Right ventricle myocardium inferior (tissue), 1 donor: ENCODE measurements around the gene NANOS2. TPM values are rescaled to one million over a fixed set of nuclear protein-coding genes. Genes with fewer than 3 reads are reported as not detected.

ENCODE experiments used
- ATAC-seq: fragments of 200-7000 bp; cut with Tn5 transposase; one replicate; pipeline ENCODE4 v1.9.1; 2020; ENCODE audit warnings: mild to moderate bottlenecking, moderate library complexity
- DNase-seq: peaks from one replicate; pipeline ENCODE4 v3.0.0; 2021; ENCODE audit errors: missing footprints
- intact Hi-C: fragments of 100-400 bp; cut with DNase I; formaldehyde crosslinking; loops from one replicate; pipeline ENCODE4 v1.11.0; 2022
- total RNA-seq: library from RNA; stranded (reverse); fragmentation: NEBNext Ultra II Directional; extraction: Animal tissue kit (Norgen Biotek cat#: 25700); gene quantifications from one replicate; pipeline ENCODE4 v1.2.1, GENCODE V29; 2021
- donor health status: DM: no; HTN: yes; CAD: no; lungs with severe emphysema.

Gene NANOS2
- total RNA-seq, 1 donor from 2014 or later: not detected

GRCh38 chr19:45934551-45935230 lies 20.1 kb upstream of the NANOS2 start:
- DNase-seq: no peak
- intact Hi-C loops: loop anchor here (10.0 kb wide), 1 partner anchor 60 kb away; the partner anchor contains the start of gene CCDC61
- ATAC-seq: no peak

DNA sequence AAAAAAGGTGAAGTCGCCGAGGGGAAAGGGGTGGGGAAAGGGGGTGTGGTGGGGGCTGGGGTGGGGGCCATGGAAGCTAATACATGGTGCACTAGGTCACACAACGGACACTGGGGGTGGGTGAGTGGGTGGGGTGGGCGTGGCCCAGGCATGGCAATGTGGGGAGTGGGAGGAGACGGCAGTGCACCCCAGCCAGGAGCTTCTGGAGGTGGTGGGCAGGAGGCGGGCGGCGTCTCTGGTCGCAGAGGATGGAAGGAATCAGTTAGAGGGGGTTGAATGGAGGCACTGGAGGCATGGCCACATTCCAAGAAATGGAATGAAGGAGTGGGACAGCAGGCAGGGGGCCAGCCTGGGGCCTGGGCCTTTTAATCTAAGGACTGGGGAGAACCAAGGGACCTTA lies 19.2 kb upstream of the NANOS2 start:
- ATAC-seq (no peak), DNase-seq (no peak)
- intact Hi-C loops: loop anchor here (10.0 kb wide), 1 partner anchor 61 kb away; the partner anchor contains the start of gene CCDC61

GRCh38 chr19:45931055-45931454 lies 16.5 kb upstream of the NANOS2 start:
- intact Hi-C loops: loop anchor here (10.0 kb wide), 1 partner anchor 64 kb away; the partner anchor contains the start of gene CCDC61
- ATAC-seq: no peak
- no peak for DNase-seq

- no peak for DNase-seq
- intact Hi-C loops: no loop called here
- ATAC-seq: no peak
These were observed 14.7 kb upstream of the NANOS2 start for GRCh38 chr19:45929247-45929646.

DNA sequence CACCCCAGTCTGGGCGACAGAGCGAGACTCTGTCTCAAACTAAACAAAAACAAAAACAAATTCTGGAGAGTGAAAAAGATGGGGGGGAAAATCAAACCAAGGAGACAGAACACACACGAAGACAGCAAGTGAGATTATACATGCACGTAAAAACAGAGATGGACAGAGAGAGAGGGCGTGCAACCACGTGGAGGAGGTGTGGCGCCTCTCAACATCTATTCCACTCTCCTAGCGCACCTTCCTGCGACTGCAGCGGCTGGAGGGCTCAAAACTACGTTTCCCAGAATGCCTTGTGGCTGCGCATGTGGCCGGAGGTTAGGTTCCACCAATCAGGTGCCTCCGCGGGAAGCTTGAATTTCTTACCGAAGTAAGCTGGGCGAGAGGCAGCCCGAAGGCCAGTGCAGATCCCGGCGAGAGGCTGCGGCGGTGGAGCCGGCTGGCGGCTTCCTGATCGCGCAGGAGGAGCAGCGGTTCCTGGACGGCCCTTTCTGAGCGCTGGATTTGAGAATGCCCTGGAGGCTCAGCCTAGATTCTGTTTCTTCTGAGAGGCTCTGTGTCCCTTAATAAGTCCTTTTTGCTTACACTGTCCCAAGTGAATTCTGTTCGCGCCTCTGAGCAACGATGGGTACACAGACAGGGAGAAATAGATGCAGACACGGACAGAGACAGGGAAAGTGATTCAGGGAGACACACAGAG lies 13.1 kb upstream of the NANOS2 start:
- DNase-seq (peak; percentile 90), ATAC-seq (peak; percentile 83)
- intact Hi-C loops: no loop called here

GRCh38 chr19:45924891-45925447 lies 10.4 kb upstream of the NANOS2 start:
- no peak for ATAC-seq
- DNase-seq: no peak
- intact Hi-C loops: no loop called here

DNA sequence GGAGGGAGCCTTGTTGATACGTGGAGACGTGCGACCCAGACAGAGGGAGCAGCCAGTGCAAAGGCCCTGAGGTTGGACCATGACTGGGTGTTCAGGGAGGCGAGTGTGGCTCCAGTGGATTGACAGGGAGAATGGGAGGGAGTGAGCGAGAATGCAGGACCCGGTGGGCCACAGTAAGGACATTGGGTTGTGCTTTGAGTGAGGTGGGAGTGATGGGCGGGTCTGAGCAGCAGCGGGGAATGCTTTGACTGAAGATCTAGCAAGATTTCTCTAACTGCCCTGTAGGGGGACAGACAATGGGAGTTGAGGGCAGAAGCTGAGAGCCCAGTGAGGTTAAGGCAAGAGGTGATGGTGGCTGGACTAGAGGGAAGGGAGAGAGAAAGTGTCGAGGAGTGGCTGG lies 7.7 kb upstream of the NANOS2 start:
- DNase-seq (no peak), ATAC-seq (no peak)
- intact Hi-C loops: no loop called here

- intact Hi-C loops: no loop called here
- ATAC-seq: no peak
- no peak for DNase-seq
These were observed 5.9 kb upstream of the NANOS2 start for GRCh38 chr19:45920458-45920857.

- DNase-seq: no peak
- ATAC-seq: no peak
- intact Hi-C loops: no loop called here
These were observed 5.1 kb upstream of the NANOS2 start for GRCh38 chr19:45919678-45920077.

- ATAC-seq (no peak), DNase-seq (no peak)
- intact Hi-C loops: no loop called here
These were observed 4.1 kb upstream of the NANOS2 start for GRCh38 chr19:45918721-45919120.

- no peak for ATAC-seq
- DNase-seq: no peak
- intact Hi-C loops: no loop called here
These were observed 3.0 kb upstream of the NANOS2 start for GRCh38 chr19:45917421-45918091.

GRCh38 chr19:45911291-45911690 lies 3.3 kb downstream of the NANOS2 start:
- ATAC-seq: no peak
- intact Hi-C loops: no loop called here
- DNase-seq: no peak

DNA sequence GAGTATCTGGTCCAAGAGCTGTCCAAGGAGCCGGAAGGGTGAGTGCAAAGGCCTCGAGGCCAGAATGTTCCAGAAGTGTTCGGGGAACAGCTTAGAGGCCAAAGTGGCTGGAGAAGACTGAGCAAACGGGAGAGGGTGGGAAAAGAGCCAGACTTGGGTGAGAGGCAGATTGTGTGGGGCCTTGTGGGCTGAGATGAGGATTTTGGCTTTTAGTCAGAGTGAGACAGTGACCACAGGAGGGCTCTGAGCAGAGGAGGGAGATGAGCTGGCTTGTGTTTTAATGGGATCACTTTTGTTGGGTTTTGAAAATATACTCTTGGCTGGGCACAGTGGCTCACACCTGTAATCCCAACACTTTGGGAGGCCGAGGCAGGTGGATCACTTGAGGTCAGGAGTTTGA lies 5.6 kb downstream of the NANOS2 start:
- no peak for DNase-seq
- no peak for ATAC-seq
- intact Hi-C loops: loop anchor here (10.0 kb wide), 1 partner anchor 106 kb away; no protein-coding TSS in a partner anchor

GRCh38 chr19:45906221-45906620 lies 8.4 kb downstream of the NANOS2 start:
- ATAC-seq (no peak), DNase-seq (no peak)
- intact Hi-C loops: loop anchor here (10.0 kb wide), 1 partner anchor 109 kb away; no protein-coding TSS in a partner anchor

DNA sequence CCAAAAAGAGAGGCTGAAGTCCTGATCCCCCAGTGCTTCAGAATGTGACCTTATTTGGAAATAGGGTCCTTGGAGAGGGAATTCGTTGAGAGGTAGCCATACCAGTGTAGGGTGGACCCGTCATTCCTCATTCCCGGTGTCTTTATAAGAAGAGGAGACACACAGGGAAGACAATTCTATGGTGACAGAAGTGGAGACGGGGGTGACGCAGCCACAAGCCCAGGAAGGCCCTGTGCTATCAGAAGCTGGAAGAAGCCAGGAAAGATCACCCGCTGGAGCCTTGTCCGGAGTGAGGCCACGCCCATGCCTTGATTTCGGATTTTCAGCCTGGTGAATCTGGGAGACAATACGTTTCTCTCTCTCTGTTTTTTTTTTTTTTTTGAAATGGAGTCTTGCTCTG lies 9.6 kb downstream of the NANOS2 start:
- DNase-seq (no peak), ATAC-seq (no peak)
- intact Hi-C loops: loop anchor here (10.0 kb wide), 1 partner anchor 110 kb away; no protein-coding TSS in a partner anchor

DNA sequence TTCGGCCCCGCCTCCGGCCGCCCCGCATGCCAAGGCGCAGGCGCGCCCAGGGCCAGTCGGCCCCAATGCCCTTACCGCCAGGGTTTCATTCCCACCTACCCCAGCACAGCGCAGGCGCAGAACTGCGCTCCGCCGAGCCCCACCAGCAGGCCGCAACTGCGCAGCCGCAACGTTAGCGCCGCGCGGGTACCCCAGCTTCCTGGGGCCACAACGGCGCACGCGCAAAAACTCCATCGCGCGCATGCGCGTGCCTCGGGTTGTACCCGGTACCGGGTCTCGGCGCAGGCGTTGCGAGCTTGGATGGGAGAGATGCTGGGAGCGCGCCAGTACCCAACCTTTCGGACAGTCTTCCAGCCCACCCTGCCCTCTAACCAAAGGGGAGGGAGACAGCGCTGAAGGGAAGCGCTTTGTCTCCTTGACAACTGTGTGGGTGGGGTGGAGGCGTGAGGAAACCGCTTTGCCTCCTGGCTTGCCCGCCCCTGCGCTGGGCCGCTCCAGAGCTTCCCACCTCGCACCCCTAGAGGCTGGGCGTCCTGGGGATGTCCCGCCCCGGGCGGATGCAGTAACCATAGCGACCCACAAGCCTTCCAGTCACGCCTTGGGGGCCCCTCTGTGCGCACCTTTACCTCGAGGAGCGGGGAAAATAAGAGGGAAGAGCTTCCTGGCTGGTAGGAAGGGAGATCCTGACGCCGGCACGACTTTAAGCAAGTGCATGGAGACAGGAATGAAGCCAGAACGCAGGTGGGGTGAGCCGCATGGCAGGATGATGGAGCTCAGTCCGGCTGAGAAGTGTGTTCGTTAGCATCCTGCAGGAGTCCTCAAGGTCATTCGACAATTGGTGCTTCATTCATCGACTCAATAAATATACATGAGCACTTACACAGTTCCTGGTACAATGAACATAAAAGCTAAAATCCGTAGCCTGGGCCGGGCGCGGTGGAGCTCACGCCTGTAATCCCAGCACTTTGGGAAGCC lies 11.6 kb downstream of the NANOS2 start:
- DNase-seq: peak; percentile 99
- intact Hi-C loops: loop anchor here (1.0 to 10.0 kb wide), 2 partner anchors 40 to 112 kb away; partner anchors contain the start of gene SYMPK
- ATAC-seq: peak; percentile 97

DNA sequence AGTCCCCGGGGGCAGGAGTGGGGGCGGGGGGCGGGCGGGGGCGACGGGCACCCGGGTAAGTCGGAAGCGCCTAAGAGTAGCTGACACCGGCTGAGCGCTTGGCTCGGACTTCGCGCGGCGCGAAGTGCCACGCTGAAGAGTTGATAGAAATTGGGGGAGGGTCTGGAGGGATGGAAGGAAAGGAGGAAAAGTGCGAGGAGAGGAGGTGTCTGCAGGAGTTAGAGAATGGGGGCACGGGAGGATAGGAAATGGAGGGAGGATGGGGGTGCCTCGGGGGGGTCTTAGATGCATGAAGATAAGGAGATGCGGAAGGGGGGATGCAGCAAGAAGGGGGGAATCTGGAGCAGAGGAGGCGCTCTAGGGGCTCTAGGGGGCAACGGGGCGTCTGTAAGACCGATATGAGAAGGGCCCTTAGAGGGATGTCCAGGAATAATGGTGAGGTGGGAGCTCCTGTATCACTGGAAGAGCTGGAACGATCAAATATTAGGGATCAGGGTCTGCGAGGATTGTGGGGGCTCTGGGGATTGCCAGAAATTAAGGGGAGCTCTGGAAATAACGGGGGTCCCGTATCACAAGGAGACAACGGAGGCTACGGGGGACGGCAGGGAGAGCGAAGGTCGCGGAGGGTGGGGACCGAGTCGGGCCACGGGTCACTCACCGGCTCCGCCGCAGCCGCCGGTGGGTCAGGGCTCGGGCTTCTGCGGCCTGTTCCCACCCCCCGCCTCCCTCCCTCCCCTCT lies 12.5 kb downstream of the NANOS2 start, which contains the start of gene MYPOP:
TSS of gene MYPOP (minus strand) at position 702 of the 739 bp plus-strand sequence. CDS start 840 bp downstream, outside the sequence.
- ATAC-seq (no peak), DNase-seq (no peak)
- intact Hi-C loops: loop anchor here (1.0 to 10.0 kb wide), 2 partner anchors 39 to 113 kb away; partner anchors contain the start of gene SYMPK
